ENCODE measurements around the gene TTC23L.

TTC23L gene

DNA sequence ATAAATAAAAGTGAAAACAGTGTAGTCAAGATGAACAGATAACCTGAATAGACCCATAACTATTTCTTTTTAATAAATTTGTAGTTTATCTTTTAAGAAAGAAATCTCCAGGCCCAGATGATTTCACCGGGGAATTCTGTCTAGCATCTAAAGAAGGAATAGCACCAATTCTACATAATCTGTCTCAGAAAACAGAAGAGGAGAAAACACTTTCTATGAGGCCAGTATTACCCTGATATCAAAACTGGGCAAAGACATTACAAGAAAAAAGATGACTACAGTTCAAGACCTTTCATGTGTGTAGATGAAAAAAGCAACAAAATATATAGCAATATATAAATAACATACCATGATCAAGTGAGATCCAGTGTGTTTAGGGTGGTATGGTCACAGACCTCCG, 31.4 kb downstream of the TTC23L start:
- DNase-seq (ENCODE audit: low spot score): no peak

DNA sequence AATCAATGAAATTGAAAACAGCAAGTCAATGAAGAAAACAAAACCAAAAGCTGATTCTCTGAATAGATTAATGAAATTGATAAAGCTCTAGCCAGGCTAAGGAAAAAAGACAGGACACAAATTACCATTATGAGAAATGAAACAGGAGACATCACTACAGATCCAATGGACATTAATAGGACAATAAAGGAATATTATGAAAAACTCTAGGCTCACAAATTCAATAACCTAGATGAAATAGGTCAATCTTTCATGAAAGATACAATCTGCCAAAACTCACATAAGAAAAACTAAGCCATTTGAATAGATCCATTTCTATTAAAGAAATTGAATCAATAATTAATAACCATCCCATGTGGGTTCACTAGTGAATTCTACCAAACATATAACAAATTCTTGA, 37.3 kb downstream of the TTC23L start:
- DNase-seq (ENCODE audit: low spot score): no peak

DNA sequence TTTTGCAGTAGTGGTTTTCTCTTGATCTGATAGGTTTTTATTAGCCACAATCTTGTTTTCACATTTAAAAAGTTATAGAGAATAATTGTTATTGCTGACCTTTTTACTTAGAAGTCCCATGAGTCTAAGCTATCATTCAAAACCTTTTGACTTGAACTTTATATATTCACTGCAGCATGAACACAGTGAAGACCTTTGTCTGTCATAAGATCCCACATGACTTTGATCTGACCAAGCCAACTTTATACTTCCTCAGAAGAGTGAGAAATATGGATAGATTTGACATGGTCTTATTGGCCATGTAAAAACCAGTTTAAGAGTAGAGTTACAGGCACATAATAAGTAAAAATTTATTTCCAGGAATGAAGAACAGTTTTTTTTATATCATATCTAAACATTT, 42.3 kb downstream of the TTC23L start:
- DNase-seq (ENCODE audit: low spot score): no peak

DNA sequence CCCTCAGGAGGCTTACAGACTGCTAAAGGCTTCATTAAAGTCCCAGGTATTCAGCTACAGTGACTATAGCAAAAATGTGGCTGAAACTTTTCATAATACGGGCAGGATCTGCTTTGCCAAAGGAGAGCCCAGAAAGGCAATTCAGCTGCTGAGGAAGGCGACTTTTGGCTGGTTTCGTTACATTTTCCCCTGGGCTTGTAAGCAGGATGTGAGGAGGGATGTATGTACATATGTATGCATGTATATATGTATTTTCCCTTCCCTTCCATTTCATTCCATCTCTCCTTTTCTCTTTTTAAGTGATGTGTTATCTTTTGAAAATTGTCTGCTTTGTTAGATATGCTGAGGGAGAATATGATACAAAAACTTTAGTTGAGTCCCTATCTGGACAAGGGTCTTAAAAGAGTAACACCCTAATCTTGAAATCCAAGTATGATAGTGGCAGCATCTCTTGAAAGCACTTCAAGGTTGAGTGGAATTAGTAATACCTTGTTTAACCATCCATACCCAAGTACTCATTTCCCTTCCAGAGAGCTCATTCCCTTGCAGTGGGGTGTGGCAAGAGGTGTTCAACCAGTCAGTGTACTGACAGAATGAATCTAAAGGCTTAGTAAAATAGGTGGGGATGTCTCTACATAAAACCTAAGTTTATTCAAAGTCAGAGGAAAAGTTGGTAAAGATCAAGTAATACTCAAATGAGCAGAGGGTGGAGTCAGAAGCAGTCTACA, 47.6 kb downstream of the TTC23L start:
- no peak for DNase-seq (ENCODE audit: low spot score)

DNA sequence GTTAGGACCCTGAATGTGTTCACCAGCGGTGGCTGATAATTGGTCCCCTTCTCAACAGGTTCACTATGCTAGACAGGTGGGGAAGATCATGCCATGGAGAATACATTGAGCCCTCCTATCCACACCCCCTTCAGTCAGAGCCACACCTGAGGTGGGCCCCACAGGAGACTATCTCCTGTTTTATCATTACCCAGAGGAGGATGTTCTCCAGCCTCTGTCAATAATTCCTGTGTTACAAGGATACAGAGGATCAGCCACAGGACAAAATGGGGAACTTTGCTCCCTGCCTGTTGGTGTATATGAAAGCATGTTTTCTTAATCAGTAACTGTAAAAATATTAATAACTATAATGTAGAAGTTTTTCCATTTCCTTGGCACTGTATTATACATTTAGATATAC, 50.4 kb downstream of the TTC23L start:
- DNase-seq (ENCODE audit: low spot score): no peak

DNA sequence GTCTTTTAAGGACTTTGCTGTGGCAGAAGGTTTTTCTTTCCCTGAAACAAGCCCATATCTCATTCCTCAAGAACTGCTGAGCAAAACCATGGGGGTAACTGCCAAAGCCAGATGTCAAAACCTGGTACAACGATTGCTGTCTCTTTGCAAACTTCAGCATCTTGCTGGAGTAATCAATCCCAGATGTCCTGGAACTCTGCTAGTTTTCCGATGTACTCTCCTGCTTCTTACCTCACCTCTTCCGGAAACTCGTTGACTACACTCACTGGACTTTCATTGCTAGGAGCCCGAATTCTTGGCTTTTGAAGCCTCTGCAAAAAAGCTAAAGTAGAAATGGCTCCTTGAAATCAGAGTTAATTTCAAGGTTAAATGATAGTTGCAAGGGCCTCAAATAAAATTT, 53.0 kb downstream of the TTC23L start:
- DNase-seq (ENCODE audit: low spot score): peak; percentile 34

DNA sequence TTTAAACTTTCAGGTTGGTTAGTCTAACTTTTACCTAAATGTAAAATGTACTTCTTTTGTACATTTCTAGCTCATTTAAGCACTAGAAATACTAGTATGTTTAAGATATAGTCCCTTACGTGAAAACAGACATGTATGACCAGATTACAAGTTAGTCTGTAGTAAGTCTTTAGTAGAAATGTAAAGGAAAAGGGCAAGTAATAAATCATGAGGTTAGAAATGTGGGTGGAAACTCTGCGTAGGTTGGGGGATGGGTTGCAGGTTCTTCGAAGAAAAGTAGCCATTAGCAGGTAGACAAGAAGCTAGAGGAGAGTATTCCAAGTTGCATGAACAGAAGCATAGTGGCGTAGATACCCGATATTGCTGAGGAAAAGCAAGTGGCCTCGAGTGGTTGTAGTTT, 53.5 kb downstream of the TTC23L start:
- no peak for DNase-seq (ENCODE audit: low spot score)

DNA sequence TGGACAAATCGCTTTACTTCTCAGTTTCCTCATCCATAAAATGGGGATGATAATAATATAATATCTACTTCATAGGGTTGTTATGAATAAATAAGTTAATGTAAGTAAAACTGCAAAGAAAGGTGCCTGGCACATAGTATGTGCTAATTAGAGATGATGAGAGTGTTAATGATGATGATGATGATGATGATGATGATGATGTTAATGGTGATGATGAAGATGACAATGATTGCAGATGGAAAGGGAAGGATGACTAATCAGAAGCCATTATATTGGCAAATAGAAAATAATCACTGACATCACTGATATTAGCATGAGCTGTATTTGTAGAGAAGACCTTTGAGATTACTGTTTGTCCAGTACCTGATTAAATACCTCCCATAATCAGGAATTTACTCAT, 55.8 kb downstream of the TTC23L start:
- no peak for DNase-seq (ENCODE audit: low spot score)

DNA sequence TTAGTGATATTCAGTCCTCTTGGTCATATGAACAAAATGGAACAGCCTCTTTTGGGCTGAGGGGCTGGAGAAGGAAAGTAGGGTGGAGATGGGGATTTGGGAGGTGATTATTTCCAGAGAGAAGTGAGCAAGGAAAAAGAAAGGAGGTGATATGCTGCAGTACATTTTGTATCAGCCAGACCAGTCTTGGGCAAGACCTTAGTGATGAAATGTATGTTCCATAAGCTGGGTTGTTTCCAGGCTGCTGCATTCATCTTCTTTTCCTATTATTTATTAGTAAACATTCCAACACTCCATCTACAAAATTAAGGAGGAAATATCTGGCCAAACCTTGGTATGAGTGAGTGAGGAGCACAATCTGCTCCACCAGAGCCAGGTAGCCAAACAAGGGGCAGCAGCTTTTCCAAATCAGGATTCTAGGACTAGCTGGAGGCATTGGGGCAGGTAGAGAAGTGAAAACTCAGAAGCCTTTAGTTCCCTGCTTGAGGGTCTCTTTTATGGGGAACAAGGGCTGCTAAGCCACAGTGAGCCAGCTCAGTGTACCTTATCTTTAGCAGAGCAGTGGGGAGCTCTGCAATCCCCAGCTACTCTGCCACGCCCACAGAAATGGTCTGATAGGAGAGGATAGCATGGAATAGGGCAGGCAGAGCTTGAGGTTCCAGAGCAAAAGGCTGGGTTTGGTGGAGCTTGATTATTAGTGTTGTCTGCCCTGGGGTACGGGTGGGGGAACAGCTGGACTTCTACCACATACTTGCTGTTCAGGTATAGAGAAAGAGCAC, 56.9 kb downstream of the TTC23L start:
- DNase-seq (ENCODE audit: low spot score): no peak

DNA sequence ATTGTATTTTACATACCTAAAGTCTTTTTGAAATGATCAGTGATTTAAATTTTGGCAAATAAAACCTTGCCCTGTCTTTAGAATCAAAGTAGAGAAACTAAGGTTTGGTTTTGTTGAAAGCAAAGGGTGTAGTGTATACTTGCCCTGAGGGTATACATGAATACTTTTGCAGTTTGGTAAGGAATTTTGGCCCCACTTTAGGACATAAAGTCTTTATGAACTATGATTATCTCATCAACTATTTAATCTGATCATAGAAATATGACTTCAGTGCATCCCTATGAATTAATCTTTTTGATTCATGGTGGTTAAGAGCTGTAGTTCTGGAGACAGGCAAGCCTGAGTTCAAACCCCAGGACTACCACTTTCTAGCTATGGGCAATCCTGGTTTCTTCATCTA, 58.7 kb downstream of the TTC23L start:
- no peak for DNase-seq (ENCODE audit: low spot score)

DNA sequence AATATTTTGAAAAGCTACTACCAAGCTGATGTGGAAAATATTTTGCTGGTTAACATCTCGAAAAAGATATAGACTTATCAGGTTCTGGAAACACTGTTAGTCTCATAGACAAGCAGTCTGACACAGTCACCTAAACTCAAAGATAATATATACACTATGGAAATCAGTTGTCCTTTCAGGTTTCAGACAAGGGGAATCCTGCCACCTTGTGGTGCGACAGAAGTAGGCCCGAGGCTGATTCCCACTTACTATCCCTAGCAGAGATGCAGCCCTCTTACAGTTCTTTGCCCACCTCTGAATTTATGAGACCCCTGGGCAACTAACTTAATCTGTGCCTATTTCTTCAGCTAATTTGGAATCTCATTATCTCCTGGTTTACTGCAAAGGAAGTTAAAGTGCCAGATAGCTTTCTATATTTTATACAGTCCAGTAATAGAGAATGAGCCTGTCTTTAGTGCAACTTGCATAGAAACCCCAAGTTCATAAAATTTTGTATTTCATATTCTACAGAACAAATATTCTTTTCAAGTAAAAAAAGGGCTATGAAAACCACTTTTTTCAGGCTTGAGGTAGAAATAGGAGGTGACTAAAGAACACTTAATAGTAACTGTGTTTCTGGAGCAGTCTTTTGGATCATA, 59.4 kb downstream of the TTC23L start:
- peak; percentile 59 for DNase-seq (ENCODE audit: low spot score)

DNA sequence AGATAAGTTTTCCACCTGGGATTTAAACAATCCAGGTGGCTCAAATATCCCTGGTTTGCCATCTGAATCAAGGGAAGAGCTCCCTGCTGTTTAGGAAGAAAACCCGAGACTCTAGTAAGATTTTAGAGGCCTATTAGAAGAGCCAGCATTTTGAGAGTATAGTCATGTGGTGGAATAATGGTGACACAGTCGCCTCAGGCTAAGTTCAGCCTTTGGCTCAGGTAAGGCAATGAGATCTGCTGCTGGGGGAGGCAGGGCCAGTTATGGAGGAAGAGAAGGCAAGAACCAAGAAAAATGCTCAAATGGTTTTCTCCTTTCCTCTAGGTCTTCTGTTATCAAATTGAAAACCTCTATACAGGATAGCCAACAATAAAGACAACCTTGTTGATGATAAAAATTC, 60.1 kb downstream of the TTC23L start:
- no peak for DNase-seq (ENCODE audit: low spot score)

DNA sequence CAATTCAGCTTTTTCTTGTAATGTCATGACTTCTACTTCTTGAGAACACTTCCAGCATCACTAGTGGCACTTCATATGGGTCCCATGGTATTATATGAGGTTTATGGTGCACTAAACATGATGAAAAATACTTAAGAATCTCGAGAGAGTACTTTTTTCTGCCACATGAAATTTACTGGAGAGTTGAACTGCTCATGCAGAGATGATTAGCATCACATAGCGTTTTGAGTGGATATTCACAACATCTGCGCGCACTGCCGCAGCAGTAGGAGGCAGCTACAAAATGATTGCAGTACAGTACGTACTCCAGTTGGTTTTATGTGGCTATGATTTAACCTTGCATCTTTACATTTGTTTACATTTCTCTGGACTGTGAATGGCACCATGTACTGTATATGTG, 61.7 kb downstream of the TTC23L start:
- no peak for DNase-seq (ENCODE audit: low spot score)

DNA sequence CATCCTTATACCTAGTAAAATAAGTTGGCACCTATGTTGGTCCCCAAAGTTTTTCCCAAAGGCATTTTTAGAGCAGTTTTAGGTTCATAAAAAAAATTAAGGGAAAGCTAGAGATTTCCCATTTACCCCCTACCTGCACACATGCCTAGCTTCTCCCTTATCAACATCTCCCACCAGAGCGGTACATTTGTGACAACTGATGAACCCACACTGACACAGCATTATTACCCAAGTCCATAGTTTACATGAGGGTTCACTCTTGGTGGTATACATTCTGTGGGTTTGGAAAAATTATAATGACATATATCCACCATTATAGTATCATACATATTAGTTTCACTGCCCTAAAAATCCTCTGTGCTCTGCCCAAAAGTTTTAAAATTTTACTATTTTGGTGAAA, 64.3 kb downstream of the TTC23L start:
- no peak for DNase-seq (ENCODE audit: low spot score)

DNA sequence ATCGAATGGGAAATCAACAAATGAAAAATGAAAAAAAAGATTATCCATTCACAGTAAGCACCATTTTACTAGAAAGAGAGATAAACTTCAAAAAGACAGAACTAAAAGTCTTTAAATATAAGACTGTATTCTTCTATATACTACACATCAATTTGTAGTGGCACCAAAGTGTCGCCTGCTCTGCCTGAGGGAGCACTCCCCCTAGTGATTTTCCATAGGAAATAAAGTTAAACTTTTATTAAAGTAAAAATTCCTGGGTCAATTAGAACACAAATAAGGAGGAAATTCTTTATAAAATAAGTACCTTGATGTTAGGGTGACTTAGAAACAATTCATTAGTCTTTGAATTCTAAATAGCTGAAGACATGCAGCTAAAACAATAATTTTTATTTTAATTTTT, 66.6 kb downstream of the TTC23L start:
- DNase-seq (ENCODE audit: low spot score): peak; percentile 8

DNA sequence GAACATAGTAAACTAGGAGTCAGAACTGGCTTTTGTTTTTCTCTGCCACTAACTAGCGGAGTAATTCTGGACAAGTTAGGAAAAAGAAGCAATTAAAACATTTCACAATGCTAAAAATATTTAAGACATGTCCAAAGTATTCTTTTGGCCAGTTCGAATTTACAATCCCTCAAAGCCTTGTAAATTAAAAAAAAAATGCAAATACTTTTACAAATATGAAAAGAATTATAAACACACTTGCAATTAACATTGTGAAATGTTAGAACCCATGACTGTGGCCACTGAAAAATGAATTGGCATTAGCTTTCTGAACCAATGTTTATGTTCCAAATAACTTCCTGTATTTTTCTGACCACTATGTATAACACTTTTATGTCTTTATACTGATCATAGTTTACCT, 74.1 kb downstream of the TTC23L start:
- DNase-seq (ENCODE audit: low spot score): peak; percentile 30

DNA sequence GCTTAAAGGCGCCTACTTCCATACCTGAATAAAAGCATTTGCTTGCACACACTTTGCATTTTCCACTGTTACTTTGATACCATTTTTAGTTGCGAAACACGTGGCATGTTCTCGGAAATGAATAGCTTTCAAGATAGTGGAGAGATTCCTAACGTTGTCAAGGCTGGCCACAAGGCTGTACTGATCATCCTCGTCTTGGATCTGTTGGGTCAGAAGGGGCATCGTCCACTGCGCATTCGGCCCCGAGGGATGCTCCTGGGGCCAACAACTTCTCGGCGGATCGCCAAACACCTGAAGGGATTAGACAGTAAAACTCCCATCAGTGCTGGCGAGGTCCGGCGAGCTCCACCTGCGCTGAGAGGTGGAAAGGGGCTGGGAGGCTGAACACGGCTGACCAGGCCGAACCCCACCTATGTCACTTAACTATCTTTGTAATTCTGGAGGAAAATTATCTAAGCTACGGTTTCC, 75.7 kb downstream of the TTC23L start:
- DNase-seq (ENCODE audit: low spot score): peak; percentile 14

DNA sequence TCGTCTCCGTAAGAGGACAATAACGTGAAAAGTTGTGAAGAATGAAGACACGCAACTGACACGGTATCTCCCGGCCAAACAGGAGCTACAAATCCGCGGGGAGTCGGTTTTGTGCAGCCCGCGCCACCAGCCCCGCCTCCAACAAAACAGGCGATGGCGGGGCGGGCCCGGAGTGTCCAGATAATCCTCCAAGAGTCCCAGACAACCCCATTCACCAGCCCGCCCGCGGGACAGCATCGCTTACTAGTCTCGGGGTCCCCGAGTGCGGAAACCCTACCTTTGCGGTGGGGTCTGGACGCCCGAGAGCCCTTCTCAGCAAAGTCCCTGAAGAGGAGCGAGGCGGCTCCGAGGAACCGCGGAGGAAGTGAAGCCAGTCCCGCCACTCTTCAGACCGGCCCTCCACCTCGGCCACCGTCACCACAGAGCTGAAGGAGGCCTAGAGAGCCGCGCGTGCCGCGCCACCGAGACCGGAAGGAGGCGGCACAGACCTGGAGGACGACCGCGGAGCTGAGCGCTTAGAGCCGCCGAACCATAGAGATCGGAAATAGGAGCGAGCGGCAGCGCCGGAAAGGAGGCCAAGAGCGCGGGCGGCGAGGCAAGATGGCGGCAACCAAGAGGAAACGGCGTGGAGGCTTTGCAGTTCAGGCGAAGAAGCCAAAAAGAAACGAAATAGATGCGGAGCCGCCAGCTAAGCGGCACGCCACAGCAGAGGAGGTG, 76.3 kb downstream of the TTC23L start, which contains the start of the genes BRIX1 and RAD1:
BRIX1 (plus strand) TSS at position 573 of the 717 bp plus-strand sequence; CDS start at position 601, 28 bp downstream.
RAD1 (minus strand) TSS at position 366 of the 717 bp plus-strand sequence. CDS start 612 bp downstream, outside the sequence.
- peak; percentile 88 for DNase-seq (ENCODE audit: low spot score)

DNA sequence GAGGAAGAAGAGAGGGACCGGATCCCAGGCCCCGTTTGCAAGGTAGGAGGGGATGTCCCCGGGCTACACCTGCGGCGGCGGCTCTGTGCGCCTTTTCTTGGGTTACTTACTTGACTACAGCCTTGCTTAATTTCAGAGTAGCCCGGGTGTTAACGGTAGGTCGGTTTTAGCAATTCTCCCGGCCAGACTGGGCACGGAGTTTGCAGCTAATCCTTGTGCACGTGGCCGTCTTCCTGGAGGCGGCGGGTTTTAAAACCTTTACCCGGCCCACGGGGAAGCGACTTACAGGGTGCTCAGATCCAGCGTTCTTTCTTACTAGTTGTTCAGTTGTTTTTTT, 76.9 kb downstream of the TTC23L start:
- peak; percentile 5 for DNase-seq (ENCODE audit: low spot score)

DNA sequence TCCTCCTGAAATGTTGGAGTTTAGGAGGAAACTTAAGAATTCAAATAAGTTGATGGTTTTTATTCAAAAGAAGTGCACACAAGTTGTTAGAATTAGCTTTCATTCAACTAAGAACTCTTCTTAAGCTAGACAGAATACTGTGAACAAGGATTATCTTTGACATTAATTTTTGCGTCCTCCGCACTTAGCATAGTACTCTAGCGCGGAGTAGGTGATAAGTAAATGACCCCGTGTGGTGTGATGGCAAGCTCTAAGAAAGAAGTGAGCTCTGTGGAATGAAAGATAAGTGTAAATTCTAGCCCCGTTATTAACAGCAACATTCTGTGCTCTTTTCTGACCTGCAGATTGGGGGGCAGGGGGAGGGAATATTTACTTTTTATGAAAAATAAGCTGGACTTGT, 77.6 kb downstream of the TTC23L start:
- no peak for DNase-seq (ENCODE audit: low spot score)

DNA sequence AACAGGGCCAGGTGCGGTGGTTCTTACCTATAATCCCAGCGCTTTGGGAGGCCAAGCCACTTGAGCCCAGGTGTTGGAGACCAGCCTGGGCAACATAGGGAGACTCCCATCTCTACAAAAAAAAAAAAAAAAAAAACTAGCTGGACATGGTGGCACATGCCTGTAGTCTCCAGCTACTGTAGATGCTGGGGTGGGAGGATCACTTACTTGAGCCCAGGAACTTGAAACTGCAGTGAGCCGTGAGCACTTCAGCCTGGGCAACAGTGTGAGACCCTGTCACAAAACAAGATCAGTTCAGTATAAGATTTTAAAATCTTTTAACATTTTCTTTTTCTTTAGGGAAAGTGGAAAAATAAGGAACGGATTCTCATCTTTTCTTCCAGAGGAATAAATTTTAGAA, 79.1 kb downstream of the TTC23L start:
- no peak for DNase-seq (ENCODE audit: low spot score)

DNA sequence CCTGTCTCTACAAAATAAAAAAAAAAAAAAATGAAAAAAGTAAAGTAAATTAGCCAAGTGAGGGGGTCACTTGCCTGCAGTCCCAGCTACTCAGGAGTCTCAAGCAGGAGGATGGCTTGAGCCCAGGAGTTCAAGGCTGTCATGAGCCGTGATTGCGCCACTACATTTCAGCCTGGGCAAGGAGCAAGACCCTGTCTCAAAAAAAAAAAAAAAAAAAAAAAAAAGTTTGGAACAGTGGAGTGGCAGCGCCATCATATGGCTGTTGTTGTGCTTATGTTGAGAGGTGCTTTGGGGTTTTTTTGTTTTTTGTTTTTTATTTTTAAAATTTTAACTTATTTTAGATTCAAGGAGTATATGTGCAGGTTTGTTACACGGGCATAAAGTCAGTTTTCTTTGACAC, 80.1 kb downstream of the TTC23L start:
- DNase-seq (ENCODE audit: low spot score): no peak
